Naive thymus-derived CD4-positive, alpha-beta T cell (primary cell): ENCODE results near the gene ARHGAP21. TPM values are rescaled to one million over a fixed set of nuclear protein-coding genes. Genes with fewer than 3 reads are reported as not detected.

Experiments used
- ATAC-seq: fragments of 150-1000 bp; cut with Tn5 transposase; 2 replicates; pipeline ENCODE4 v1.10.0; 2021; ENCODE audit warnings: mild to moderate bottlenecking, moderate library complexity
- CTCF ChIA-PET: fragments of 350-600 bp; sonication (Branson Sonifier 250); formaldehyde crosslinking; loops from one replicate; lab custom pipeline; 2021; ENCODE audit warnings: antibody characterized with exemption; lab: Charles Lee
- POLR2A ChIA-PET: fragments of 350-600 bp; sonication (Branson Sonifier 250); formaldehyde crosslinking; loops from one replicate; lab custom pipeline; 2021; ENCODE audit warnings: antibody characterized with exemption, inconsistent platforms; lab: Charles Lee
- DNase-seq, 9 donors: peaks; one replicate each; pipeline versions ENCODE4 v3.0.0 to v3.0.0-alpha.2; 2020 to 2022; ENCODE audit warnings: mixed read lengths in 1 of 9
- H3K27ac ChIP-seq: one replicate; pipeline ENCODE4 v1.7.0; 2013; ENCODE audit warnings: mild to moderate bottlenecking, low read depth, low read length, moderate library complexity
- H3K27me3 ChIP-seq, 2 donors: one replicate each; pipeline ENCODE4 v1.7.0; 2013; ENCODE audit warnings: low read length in 2 of 2, mild to moderate bottlenecking in 2 of 2, moderate library complexity in 2 of 2; ENCODE audit not compliant: control insufficient read depth in 2 of 2, insufficient read depth in 2 of 2
- H3K36me3 ChIP-seq, 3 experiments: 1 replicate in 2 of 3; 2 replicates in 1 of 3; pipeline ENCODE4 v1.7.0; 2013; ENCODE audit warnings: low read length in 3 of 3, mild to moderate bottlenecking in 3 of 3, moderate library complexity in 1 of 3; ENCODE audit not compliant: insufficient read depth in 3 of 3, control insufficient read depth in 2 of 3
- H3K4me1 ChIP-seq, 2 donors: one replicate each; pipeline ENCODE4 v1.7.0; 2013; ENCODE audit warnings: low read length in 2 of 2, mild to moderate bottlenecking in 2 of 2, moderate library complexity in 1 of 2; ENCODE audit not compliant: control insufficient read depth in 2 of 2, insufficient read depth in 2 of 2
- H3K4me3 ChIP-seq: 2 replicates; pipeline ENCODE4 v1.7.0; 2013; ENCODE audit warnings: mild to moderate bottlenecking, low read length
- H3K9me3 ChIP-seq, 3 experiments: 1 replicate in 2 of 3; 2 replicates in 1 of 3; pipeline ENCODE4 v1.7.0; 2013; ENCODE audit warnings: low read length in 3 of 3; ENCODE audit not compliant: control insufficient read depth in 2 of 3
- H3K27ac Mint-ChIP-seq, 9 donors: one replicate each; pipeline ENCODE4 v1.8.0; 2020 to 2022; ENCODE audit warnings: mixed read lengths in 9 of 9, mild to moderate bottlenecking in 8 of 9, moderate library complexity in 5 of 9, inconsistent platforms in 2 of 9
- H3K27me3 Mint-ChIP-seq, 5 donors: one replicate each; pipeline ENCODE4 v1.8.0; 2021 to 2022; ENCODE audit warnings: mixed read lengths in 5 of 5, mild to moderate bottlenecking in 1 of 5
- H3K36me3 Mint-ChIP-seq, 5 donors: one replicate each; pipeline ENCODE4 v1.8.0; 2020 to 2022; ENCODE audit warnings: mixed read lengths in 5 of 5, mild to moderate bottlenecking in 3 of 5, inconsistent platforms in 1 of 5
- H3K4me1 Mint-ChIP-seq, 7 donors: one replicate each; pipeline ENCODE4 v1.8.0; 2020 to 2022; ENCODE audit warnings: mixed read lengths in 7 of 7, mild to moderate bottlenecking in 3 of 7, inconsistent platforms in 1 of 7
- H3K4me3 Mint-ChIP-seq, 10 donors: one replicate each; pipeline ENCODE4 v1.8.0; 2020 to 2022; ENCODE audit warnings: mild to moderate bottlenecking in 10 of 10, mixed read lengths in 10 of 10, moderate library complexity in 6 of 10, inconsistent platforms in 2 of 10
- H3K9me3 Mint-ChIP-seq, 11 donors: one replicate each; pipeline ENCODE4 v1.8.0; 2020 to 2022; ENCODE audit warnings: mixed read lengths in 11 of 11, mild to moderate bottlenecking in 4 of 11, inconsistent platforms in 1 of 11, moderate library complexity in 1 of 11
- intact Hi-C, 2 donors: fragments of 100-400 bp; cut with micrococcal nuclease; formaldehyde crosslinking; loops; one replicate each; pipeline ENCODE4 v1.15.1; 2023
- polyA plus RNA-seq, 2 donors: library from polyadenylated mRNA; unstranded; fragments of 300-500 nt; fragmentation: Illumina TruSeq; gene quantifications; one replicate each; pipeline ENCODE4 v1.2.3, GENCODE V29; 2021
- total RNA-seq, 6 experiments: library from RNA in 5 of 6; stranded (reverse) in 5 of 6; gene quantifications; 1 replicate in 5 of 6; 2 replicates in 1 of 6; pipeline ENCODE4 v1.2.3 and lab custom pipeline; 2021 to 2026

The ARHGAP21 gene
- total and polyA plus RNA-seq, 7 experiments from 2014 or later, result 9.5 to 40.0 (median 32.9) TPM

DNA sequence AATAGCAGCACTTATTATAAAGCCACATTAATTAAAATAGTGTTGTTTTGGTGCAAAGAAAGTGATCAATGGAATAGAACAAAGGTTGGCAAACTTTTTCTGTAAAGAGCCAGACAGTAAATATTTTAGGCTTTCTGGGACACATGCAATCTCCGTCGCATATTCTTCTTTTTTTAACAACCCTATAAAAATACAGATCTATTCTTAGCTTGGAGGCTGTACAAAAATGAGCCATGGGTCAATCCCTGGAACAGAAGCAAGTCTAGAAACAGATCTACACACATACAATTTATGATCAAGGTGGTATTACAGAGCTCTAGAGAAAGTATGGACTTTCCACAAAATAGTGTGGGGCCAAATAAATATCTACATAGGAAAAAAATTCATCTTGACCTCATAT is 71.8 kb downstream of the ARHGAP21 start:
- POLR2A ChIA-PET, result no interaction called here

GRCh38 chr10:24650669-24651391 is 72.9 kb downstream of the ARHGAP21 start:
- DNase-seq, result no peak
- no peaks in the 10 kb centered on the region for H3K27me3 Mint-ChIP-seq
- peak overlapping the region in 1 of 9 donors; percentile 53 for H3K27ac Mint-ChIP-seq
- H3K9me3 ChIP-seq, result no peaks in the 10 kb centered on the region
- CTCF ChIA-PET, result no interaction called here
- POLR2A ChIA-PET, result interaction anchor here (0.5 kb wide), 1 partner anchor 11 kb away, joined by 3 read pairs; no protein-coding TSS in a partner anchor
- no peaks in the 10 kb centered on the region for H3K4me1 Mint-ChIP-seq
- no peak overlapping the region for H3K27ac ChIP-seq
- H3K4me3 Mint-ChIP-seq, result no peak overlapping the region
- H3K4me3 ChIP-seq, result no peak overlapping the region
- no peaks in the 10 kb centered on the region for H3K36me3 ChIP-seq
- H3K9me3 Mint-ChIP-seq, result peaks cover 0 to 7% (median 0%) of the 10 kb centered on the region in 11 donors
- H3K36me3 Mint-ChIP-seq, result peaks cover 0 to 17% (median 0%) of the 10 kb centered on the region in 5 donors
- no peaks in the 10 kb centered on the region for H3K27me3 ChIP-seq
- H3K4me1 ChIP-seq, result no peaks in the 10 kb centered on the region
- ATAC-seq, result no peak
- intact Hi-C loops, result no loop called here

More for the DNA sequence above, 71.8 kb downstream of the ARHGAP21 start:
- DNase-seq (no peak), ATAC-seq (no peak)
- Histone ChIP-seq H3K27ac (no peak overlapping the region), H3K27me3 (no peaks in the 10 kb centered on the region), H3K36me3 (no peaks in the 10 kb centered on the region), H3K9me3 (no peaks in the 10 kb centered on the region), H3K4me3 (no peak overlapping the region), H3K4me1 (no peaks in the 10 kb centered on the region)
- CTCF ChIA-PET, result no interaction called here
- intact Hi-C loops, result no loop called here
- H3K36me3 Mint-ChIP-seq, result peaks cover 0 to 17% (median 0%) of the 10 kb centered on the region in 5 donors
- H3K4me1 Mint-ChIP-seq, result no peaks in the 10 kb centered on the region
- no peaks in the 10 kb centered on the region for H3K27me3 Mint-ChIP-seq
- H3K9me3 Mint-ChIP-seq, result peaks cover 0 to 7% (median 0%) of the 10 kb centered on the region in 11 donors
- no peak overlapping the region for H3K4me3 Mint-ChIP-seq
- H3K27ac Mint-ChIP-seq, result no peak overlapping the region

GRCh38 chr10:24645784-24646183 is 77.9 kb downstream of the ARHGAP21 start:
- Histone ChIP-seq H3K36me3 (no peaks in the 10 kb centered on the region), H3K27me3 (no peaks in the 10 kb centered on the region), H3K4me3 (no peak overlapping the region), H3K9me3 (no peaks in the 10 kb centered on the region), H3K4me1 (no peaks in the 10 kb centered on the region), H3K27ac (no peak overlapping the region)
- Mint-ChIP-seq H3K27ac (peak overlapping the region in 1 of 9 donors; percentile 52), H3K9me3 (no peaks in the 10 kb centered on the region), H3K27me3 (no peaks in the 10 kb centered on the region), H3K4me1 (peaks cover 0 to 2% (median 0%) of the 10 kb centered on the region in 7 donors), H3K4me3 (no peak overlapping the region), H3K36me3 (peaks cover 0 to 3% (median 0%) of the 10 kb centered on the region in 5 donors)
- ChIA-PET POLR2A (interaction anchor here (1.0 kb wide), 1 partner anchor 23 kb away, joined by 3 read pairs; no protein-coding TSS in a partner anchor), CTCF (interaction anchor here (0.7 to 1.8 kb wide), 2 partner anchors 201 to 436 kb away, joined by 3 to 6 read pairs; no protein-coding TSS in a partner anchor)
- intact Hi-C loops, result loop anchor here in 1 of 2 donors (10.0 kb wide), 1 partner anchor 179 kb away; no protein-coding TSS in a partner anchor
- peak; percentile 66 for ATAC-seq
- peak in 2 of 9 donors; percentile 12 to 17 for DNase-seq

DNA sequence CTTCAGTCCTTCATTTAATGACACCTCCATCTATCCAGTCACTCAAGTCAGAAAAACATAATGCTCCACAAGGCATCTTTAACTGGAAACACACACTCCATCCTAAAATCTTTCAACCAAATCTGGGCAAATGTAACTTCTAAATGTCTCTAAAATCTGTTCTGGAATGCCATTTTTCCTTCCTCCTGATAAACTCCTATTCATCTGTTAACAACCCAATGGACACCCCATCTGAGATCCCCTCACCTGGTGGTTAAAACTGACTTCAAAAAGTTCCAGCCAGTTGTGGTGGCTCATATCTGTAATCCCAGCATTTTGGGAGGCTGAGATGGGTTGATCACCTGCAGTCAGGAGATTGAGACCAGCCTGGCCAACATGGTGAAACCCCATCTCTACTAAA is 78.7 kb downstream of the ARHGAP21 start:
- ATAC-seq (no peak), DNase-seq (no peak)
- Mint-ChIP-seq H3K4me1 (peaks cover 0 to 2% (median 0%) of the 10 kb centered on the region in 7 donors), H3K4me3 (no peak overlapping the region), H3K36me3 (peaks cover 0 to 2% (median 0%) of the 10 kb centered on the region in 5 donors), H3K27me3 (no peaks in the 10 kb centered on the region), H3K27ac (no peak overlapping the region), H3K9me3 (no peaks in the 10 kb centered on the region)
- intact Hi-C loops, result loop anchor here in 1 of 2 donors (10.0 kb wide), 1 partner anchor 180 kb away; no protein-coding TSS in a partner anchor
- H3K27ac ChIP-seq, result no peak overlapping the region
- H3K9me3 ChIP-seq, result no peaks in the 10 kb centered on the region
- H3K4me3 ChIP-seq, result no peak overlapping the region
- no peaks in the 10 kb centered on the region for H3K27me3 ChIP-seq
- POLR2A ChIA-PET, result no interaction called here
- no peaks in the 10 kb centered on the region for H3K4me1 ChIP-seq
- H3K36me3 ChIP-seq, result no peaks in the 10 kb centered on the region
- CTCF ChIA-PET, result interaction anchor here (0.6 to 1.0 kb wide), 2 partner anchors 345 to 435 kb away, joined by 3 read pairs; no protein-coding TSS in a partner anchor

DNA sequence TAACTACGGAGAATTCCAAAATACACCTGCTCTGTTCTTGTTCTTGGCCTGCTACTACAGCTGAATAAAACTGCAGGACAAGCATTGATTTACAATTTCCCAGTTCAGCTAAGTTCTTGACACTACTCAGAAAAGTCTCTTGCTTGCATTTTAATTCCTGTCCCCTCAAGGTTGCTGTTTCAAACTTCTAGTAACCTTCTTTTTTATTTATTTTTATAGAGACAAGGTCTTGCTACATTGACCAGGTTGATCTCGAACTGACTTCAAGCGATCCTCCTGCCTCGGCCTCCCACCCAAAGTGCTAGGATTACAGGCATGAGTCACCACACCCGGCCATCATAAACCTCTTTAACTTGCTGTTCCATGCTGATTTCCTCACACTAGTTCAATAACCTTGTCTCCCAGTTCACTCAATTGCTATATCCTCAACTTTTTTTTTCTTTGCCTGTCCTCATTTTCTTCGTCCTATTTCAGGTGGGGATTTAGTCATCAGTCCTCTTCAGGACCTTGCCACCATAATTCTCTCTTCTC is 79.9 kb downstream of the ARHGAP21 start:
- no peaks in the 10 kb centered on the region for H3K9me3 ChIP-seq
- DNase-seq (no peak), ATAC-seq (no peak)
- Mint-ChIP-seq H3K4me1 (peaks cover 0 to 2% (median 0%) of the 10 kb centered on the region in 7 donors), H3K36me3 (peaks cover 0 to 2% (median 0%) of the 10 kb centered on the region in 5 donors), H3K9me3 (no peaks in the 10 kb centered on the region), H3K27me3 (no peaks in the 10 kb centered on the region), H3K27ac (no peak overlapping the region), H3K4me3 (no peak overlapping the region)
- H3K27me3 ChIP-seq, result no peaks in the 10 kb centered on the region
- H3K4me3 ChIP-seq, result no peak overlapping the region
- CTCF ChIA-PET, result interaction anchor here (1.7 to 2.1 kb wide), 4 partner anchors 310 to 436 kb away, joined by 5 to 10 read pairs (median 8); no protein-coding TSS in a partner anchor
- H3K36me3 ChIP-seq, result no peaks in the 10 kb centered on the region
- H3K27ac ChIP-seq, result no peak overlapping the region
- POLR2A ChIA-PET, result interaction anchor here (1.1 kb wide), 1 partner anchor 244 kb away, joined by 4 read pairs; no protein-coding TSS in a partner anchor
- intact Hi-C loops, result loop anchor here (1.0 to 10.0 kb wide), 10 partner anchors 64 to 583 kb away; partner anchors contain the start of genes ENKUR (in 2 of the 2), PRTFDC1 (in 2 of the 2) and THNSL1 (in 2 of the 2)
- H3K4me1 ChIP-seq, result no peaks in the 10 kb centered on the region

GRCh38 chr10:24642921-24643678 is 80.6 kb downstream of the ARHGAP21 start:
- intact Hi-C loops, result loop anchor here (1.0 to 10.0 kb wide), 10 partner anchors 64 to 584 kb away; partner anchors contain the start of genes ENKUR (in 2 of the 2), PRTFDC1 (in 2 of the 2) and THNSL1 (in 2 of the 2)
- H3K9me3 ChIP-seq, result no peaks in the 10 kb centered on the region
- ATAC-seq (peak; percentile 93), DNase-seq (peak in 7 of 9 donors; percentile 24 to 64 (median 58))
- Mint-ChIP-seq H3K36me3 (peaks cover 0 to 2% (median 0%) of the 10 kb centered on the region in 5 donors), H3K9me3 (no peaks in the 10 kb centered on the region), H3K4me3 (no peak overlapping the region), H3K27ac (no peak overlapping the region), H3K4me1 (peaks cover 0 to 2% (median 0%) of the 10 kb centered on the region in 7 donors), H3K27me3 (no peaks in the 10 kb centered on the region)
- no peaks in the 10 kb centered on the region for H3K4me1 ChIP-seq
- ChIA-PET POLR2A (interaction anchor here (1.1 kb wide), 1 partner anchor 245 kb away, joined by 4 read pairs; no protein-coding TSS in a partner anchor), CTCF (interaction anchor here (0.6 to 2.1 kb wide), 16 partner anchors 10 to 442 kb away, joined by 3 to 12 read pairs (median 4); no protein-coding TSS in a partner anchor)
- H3K27ac ChIP-seq, result no peak overlapping the region
- H3K4me3 ChIP-seq, result no peak overlapping the region
- H3K27me3 ChIP-seq, result no peaks in the 10 kb centered on the region
- H3K36me3 ChIP-seq, result no peaks in the 10 kb centered on the region
